BE2C (cell line): ENCODE results near the gene ELFN2.

ENCODE experiments used
- DNase-seq: peaks from one replicate; pipeline ENCODE4 v3.0.0-alpha.2; 2020
- H3K27me3 ChIP-seq: fragments of 250-450 bp; sonication (Bioruptor Pico); 2 replicates; pipeline ENCODE4 v1.5.1; 2020; ENCODE audit warnings: mild to moderate bottlenecking
- H3K36me3 ChIP-seq: fragments of 250-450 bp; sonication (Bioruptor Pico); 2 replicates; pipeline ENCODE4 v1.5.1; 2020; ENCODE audit warnings: mild to moderate bottlenecking
- H3K4me1 ChIP-seq: fragments of 250-450 bp; sonication (Bioruptor Pico); 2 replicates; pipeline ENCODE4 v1.5.1; 2020
- H3K4me3 ChIP-seq: 2 replicates; pipeline ENCODE4 v1.5.1; 2011; ENCODE audit warnings: low read depth, low read length
- H3K9me3 ChIP-seq: fragments of 250-450 bp; sonication (Bioruptor Pico); 2 replicates; pipeline ENCODE4 v1.5.1; 2020
- CTCF ChIP-seq: IDR thresholded peaks from 2 replicates; pipeline ENCODE4 v1.5.1; 2012; ENCODE audit warnings: mild to moderate bottlenecking, low read depth, low read length

The ELFN2 gene

DNA sequence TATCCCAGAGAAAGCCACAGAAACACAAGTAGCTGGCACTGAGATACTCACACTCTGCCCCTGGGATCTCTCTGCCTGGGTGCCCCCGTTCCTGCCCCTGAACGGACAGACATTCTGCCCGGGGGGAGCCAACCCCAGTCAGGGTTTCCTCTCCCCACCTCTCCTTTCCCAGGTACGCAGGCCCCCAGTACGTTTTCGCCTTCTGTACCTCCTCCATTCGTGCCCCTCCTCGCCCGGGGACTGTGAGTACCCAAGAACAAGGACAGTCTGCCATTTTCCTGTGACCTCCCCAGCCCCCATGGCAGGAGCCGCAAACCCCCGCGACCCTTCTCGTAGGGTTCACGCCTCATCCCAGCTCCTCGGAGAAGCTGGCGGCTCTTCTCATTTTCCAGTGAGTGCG lies 29.1 kb upstream of the ELFN2 start:
- Histone ChIP-seq H3K36me3 (no peaks in the 10 kb centered on the region), H3K9me3 (no peaks in the 10 kb centered on the region), H3K4me3 (no peak overlapping the region), H3K27me3 (no peaks in the 10 kb centered on the region), H3K4me1 (no peaks in the 10 kb centered on the region; the same call in 1 of the 2 replicates)
- no peak for TF ChIP-seq CTCF
- DNase-seq = no peak

GRCh38 chr22:37455896-37456295 lies 28.6 kb upstream of the ELFN2 start:
- H3K9me3 ChIP-seq = no peaks in the 10 kb centered on the region
- no peak for DNase-seq
- no peaks in the 10 kb centered on the region for H3K27me3 ChIP-seq
- TF ChIP-seq CTCF = no peak
- H3K4me3 ChIP-seq = no peak overlapping the region
- no peaks in the 10 kb centered on the region for H3K36me3 ChIP-seq
- H3K4me1 ChIP-seq = no peaks in the 10 kb centered on the region; the same call in 1 of the 2 replicates

DNA sequence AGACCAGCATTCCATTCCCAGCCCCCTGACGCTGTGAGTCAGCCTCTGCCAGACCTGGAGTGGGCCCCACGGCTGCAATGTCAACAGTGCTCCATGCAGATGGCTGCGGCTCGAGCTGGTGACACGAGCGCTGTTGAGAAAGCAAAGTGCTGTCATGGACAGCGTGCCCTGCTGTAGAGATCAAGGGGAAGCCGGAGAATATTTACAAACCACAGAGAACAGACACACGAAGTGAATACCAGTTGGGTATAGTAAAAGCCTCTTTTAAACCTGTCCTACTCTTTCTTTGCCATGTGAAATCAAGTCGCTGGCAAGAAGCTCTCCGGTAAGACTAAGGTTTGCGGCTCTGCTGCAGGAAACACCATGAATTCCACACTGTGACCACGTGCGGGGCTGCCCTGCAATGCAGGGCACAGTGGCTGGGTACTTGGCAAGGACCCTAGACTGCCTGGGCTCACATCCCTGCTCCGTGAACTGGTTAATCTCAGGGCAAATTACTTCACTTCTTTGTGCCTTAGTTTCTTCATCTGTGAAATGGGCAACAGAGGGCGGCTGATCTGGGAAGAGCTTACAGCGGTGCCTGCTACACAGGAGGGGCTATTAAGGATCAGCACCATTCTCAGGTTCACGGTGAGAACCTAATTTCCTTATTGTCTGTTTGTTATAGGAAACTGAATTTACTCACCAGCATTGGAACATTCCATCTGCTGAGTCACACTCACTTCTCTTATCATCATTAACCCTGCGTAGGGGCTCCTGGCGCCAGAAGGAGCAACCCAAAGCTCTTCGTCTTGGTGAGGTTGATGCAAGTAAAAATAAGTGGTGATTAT lies 27.8 kb upstream of the ELFN2 start:
- Histone ChIP-seq H3K27me3 (no peaks in the 10 kb centered on the region), H3K4me1 (no peaks in the 10 kb centered on the region; the same call in 1 of the 2 replicates), H3K36me3 (no peaks in the 10 kb centered on the region), H3K9me3 (no peaks in the 10 kb centered on the region), H3K4me3 (no peak overlapping the region)
- no peak for DNase-seq
- TF ChIP-seq CTCF = no peak

GRCh38 chr22:37453696-37454095 lies 26.4 kb upstream of the ELFN2 start:
- no peaks in the 10 kb centered on the region for H3K9me3 ChIP-seq
- TF ChIP-seq CTCF = no peak
- no peak for DNase-seq

DNA sequence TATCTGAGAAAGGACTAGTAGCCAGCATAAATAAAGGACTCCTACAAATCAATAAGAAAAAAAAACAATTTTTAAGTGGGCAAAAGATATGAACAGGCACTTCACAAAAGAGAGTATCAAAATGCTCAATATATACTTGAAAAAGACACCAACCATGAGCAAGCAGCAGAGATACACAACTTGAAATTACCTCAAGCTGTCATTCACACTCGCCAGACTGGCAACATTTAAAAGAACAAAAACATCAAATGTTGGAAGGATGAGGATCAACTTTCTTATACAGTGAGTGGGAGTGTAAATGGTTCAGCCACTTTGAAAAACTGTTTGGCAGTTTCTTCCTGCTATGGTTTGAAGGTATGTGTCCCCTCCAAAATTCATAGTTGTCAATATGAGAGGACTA lies 23.9 kb upstream of the ELFN2 start:
- no peak for DNase-seq
- Histone ChIP-seq H3K27me3 (no peaks in the 10 kb centered on the region), H3K4me1 (no peaks in the 10 kb centered on the region), H3K9me3 (no peaks in the 10 kb centered on the region), H3K4me3 (no peak overlapping the region), H3K36me3 (no peaks in the 10 kb centered on the region)
- no peak for TF ChIP-seq CTCF

More at GRCh38 chr22:37453696-37454095, 26.4 kb upstream of the ELFN2 start:
- H3K27me3 ChIP-seq = no peaks in the 10 kb centered on the region
- H3K4me3 ChIP-seq = no peak overlapping the region
- H3K36me3 ChIP-seq = no peaks in the 10 kb centered on the region
- H3K4me1 ChIP-seq = no peaks in the 10 kb centered on the region; the same call in 1 of the 2 replicates

DNA sequence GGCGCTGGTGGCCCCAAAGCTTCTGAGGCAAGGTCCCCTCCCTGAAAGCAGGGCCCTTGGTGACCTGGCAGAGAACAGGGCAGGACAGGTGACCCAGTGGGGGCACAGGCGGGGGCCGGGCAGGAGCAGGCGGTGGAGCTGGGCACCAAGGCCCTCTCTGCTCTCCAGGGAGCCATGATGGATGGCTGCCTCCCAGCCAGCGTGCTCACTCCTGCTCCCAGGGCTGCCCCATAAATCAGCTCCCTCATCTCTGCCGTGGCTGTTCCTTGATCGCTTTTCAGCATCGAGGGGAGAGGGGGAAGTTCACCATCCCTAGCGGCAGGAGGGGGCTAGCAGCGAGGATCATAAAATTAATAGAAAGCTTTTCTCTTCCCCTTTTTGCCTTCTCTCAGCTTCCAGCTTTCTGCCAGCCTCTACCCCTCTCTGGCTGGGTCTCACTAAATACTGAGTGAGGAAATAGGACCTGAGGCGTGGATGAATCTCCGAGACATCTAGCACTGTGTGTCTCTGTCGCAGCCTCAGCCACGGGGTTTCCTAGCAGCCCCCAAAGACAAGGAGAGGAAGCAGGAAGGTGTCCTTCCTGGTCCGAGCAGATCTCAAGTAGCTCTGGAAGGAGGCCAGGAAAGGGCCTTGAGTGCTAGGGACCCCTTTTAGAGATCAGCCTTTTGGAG lies 22.2 kb upstream of the ELFN2 start:
- H3K9me3 ChIP-seq = no peaks in the 10 kb centered on the region
- H3K4me3 ChIP-seq = no peak overlapping the region
- H3K36me3 ChIP-seq = no peaks in the 10 kb centered on the region
- DNase-seq = no peak
- no peaks in the 10 kb centered on the region for H3K4me1 ChIP-seq
- TF ChIP-seq CTCF = no peak
- no peaks in the 10 kb centered on the region for H3K27me3 ChIP-seq
